ENCODE data around the gene CBLN3. TPM values are rescaled to one million over a fixed set of nuclear protein-coding genes. Genes with fewer than 3 reads are reported as not detected.

Gene CBLN3
- polyA plus RNA-seq, 1 donor from 2014 or later: not detected

- H4K20me1 ChIP-seq (ENCODE audit: insufficient read depth): no peaks in the 10 kb centered on the region
- no peaks in the 10 kb centered on the region for H3K36me3 ChIP-seq (ENCODE audit: insufficient read depth, low read length)
- TF ChIP-seq POLR2AphosphoS5 (IDR thresholded peaks at IDR 0.05) (no peak), REST (IDR thresholded peaks at IDR 0.05; ENCODE audit: borderline replicate concordance) (no peak), MXI1 (conservative IDR thresholded peaks at IDR 0.05; ENCODE audit: poor library complexity, severe bottlenecking) (no peak), EZH2 (IDR thresholded peaks at IDR 0.05; ENCODE audit: borderline replicate concordance, insufficient read depth, low read length, poor library complexity, severe bottlenecking) (no peak), CTCF (IDR thresholded peaks at IDR 0.05; ENCODE audit: poor library complexity, severe bottlenecking) (no peak), SMC3 (conservative IDR thresholded peaks at IDR 0.05; ENCODE audit: poor library complexity) (no peak), EP300 (conservative IDR thresholded peaks at IDR 0.05; ENCODE audit: poor library complexity, severe bottlenecking) (no peak), RAD21 (conservative IDR thresholded peaks at IDR 0.05) (no peak), TAF1 (IDR thresholded peaks at IDR 0.05; ENCODE audit: low read depth) (no peak)
- H3K27me3 ChIP-seq (ENCODE audit: insufficient read depth, low read depth, low read length): no peaks in the 10 kb centered on the region
- no peaks in the 10 kb centered on the region for H3K79me2 ChIP-seq (replicated peaks; ENCODE audit: insufficient read depth, low read length)
- H3F3A ChIP-seq (ENCODE audit: insufficient read depth, low read length, poor library complexity, severe bottlenecking): no peaks in the 10 kb centered on the region
- no peak overlapping the region for H2AFZ ChIP-seq (ENCODE audit: low read depth, low read length)
- no peaks in the 10 kb centered on the region for H3K9me3 ChIP-seq (ENCODE audit: low read length)
- no peak overlapping the region for H3K27ac ChIP-seq (ENCODE audit: low read length)
- no peak overlapping the region for H3K4me3 ChIP-seq (ENCODE audit: low read length)
- H3K9ac ChIP-seq (ENCODE audit: low read length): no peak overlapping the region
- no peak overlapping the region for H3K4me2 ChIP-seq (ENCODE audit: low read length)
- no peaks in the 10 kb centered on the region for H3K9me2 ChIP-seq (ENCODE audit: insufficient read depth, low read length)
These were observed 14.6 kb downstream of the CBLN3 start for GRCh38 chr14:24414732-24415420.

GRCh38 chr14:24414077-24414476 lies 15.4 kb downstream of the CBLN3 start:
- H3K9me2 ChIP-seq (ENCODE audit: insufficient read depth, low read length): no peaks in the 10 kb centered on the region
- H3K4me2 ChIP-seq (ENCODE audit: low read length): no peak overlapping the region
- H3K4me3 ChIP-seq (ENCODE audit: low read length): no peak overlapping the region
- H3K9ac ChIP-seq (ENCODE audit: low read length): no peak overlapping the region
- H4K20me1 ChIP-seq (ENCODE audit: insufficient read depth): no peaks in the 10 kb centered on the region
- H2AFZ ChIP-seq (ENCODE audit: low read depth, low read length): no peak overlapping the region
- H3K27ac ChIP-seq (ENCODE audit: low read length): no peak overlapping the region
- H3K36me3 ChIP-seq (ENCODE audit: insufficient read depth, low read length): no peaks in the 10 kb centered on the region
- no peaks in the 10 kb centered on the region for H3F3A ChIP-seq (ENCODE audit: insufficient read depth, low read length, poor library complexity, severe bottlenecking)
- H3K79me2 ChIP-seq (replicated peaks; ENCODE audit: insufficient read depth, low read length): no peaks in the 10 kb centered on the region
- TF ChIP-seq RAD21 (conservative IDR thresholded peaks at IDR 0.05): no peak
- no peak for TF ChIP-seq POLR2AphosphoS5 (IDR thresholded peaks at IDR 0.05)
- no peak for TF ChIP-seq EP300 (conservative IDR thresholded peaks at IDR 0.05; ENCODE audit: poor library complexity, severe bottlenecking)
- no peak for TF ChIP-seq EZH2 (IDR thresholded peaks at IDR 0.05; ENCODE audit: borderline replicate concordance, insufficient read depth, low read length, poor library complexity, severe bottlenecking)
- no peak for TF ChIP-seq MXI1 (conservative IDR thresholded peaks at IDR 0.05; ENCODE audit: poor library complexity, severe bottlenecking)
- TF ChIP-seq REST (IDR thresholded peaks at IDR 0.05; ENCODE audit: borderline replicate concordance): no peak
- TF ChIP-seq SMC3 (conservative IDR thresholded peaks at IDR 0.05; ENCODE audit: poor library complexity): no peak
- no peak for TF ChIP-seq CTCF (IDR thresholded peaks at IDR 0.05; ENCODE audit: poor library complexity, severe bottlenecking)
- no peak for TF ChIP-seq TAF1 (IDR thresholded peaks at IDR 0.05; ENCODE audit: low read depth)
- no peaks in the 10 kb centered on the region for H3K9me3 ChIP-seq (ENCODE audit: low read length)
- no peaks in the 10 kb centered on the region for H3K27me3 ChIP-seq (ENCODE audit: insufficient read depth, low read depth, low read length)
